ENCODE results near the gene CD96. TPM values are rescaled to one million over a fixed set of nuclear protein-coding genes. Genes with fewer than 3 reads are reported as not detected.

Gene CD96
- total and polyA plus RNA-seq, 10 donors: 2.9 to 43.9 (median 24.1) TPM

- TF ChIP-seq POLR2AphosphoS5 (IDR thresholded peaks at IDR 0.05) (no peak), POLR2A (IDR thresholded peaks at IDR 0.05) (no peak), CTCF (IDR thresholded peaks at IDR 0.05 in 8 of 11, conservative IDR thresholded peaks at IDR 0.05 in 3 of 11) (no peak)
- no peak for DNase-seq
- Histone ChIP-seq H3K27ac (no peak overlapping the region), H3K9me3 (no peaks in the 10 kb centered on the region), H3K27me3 (replicated peaks in 1 of 7) (no peaks in the 10 kb centered on the region), H3K4me3 (no peak overlapping the region), H3K36me3 (peaks cover 0 to 7% (median 0%) of the 10 kb centered on the region in 6 donors), H3K4me1 (peaks cover 0 to 9% (median under 1%) of the 10 kb centered on the region in 6 donors)
- WGBS, 5 donors: 66 to 85% (median 77%) methylated on average over 2 of the region's 2 CpGs
- intact Hi-C loops (cut with DNase I; ENCODE audit: low total_unique reads): no loop called here
Measured at GRCh38 chr3:111589303-111590142, 47.5 kb downstream of the CD96 start.

DNA sequence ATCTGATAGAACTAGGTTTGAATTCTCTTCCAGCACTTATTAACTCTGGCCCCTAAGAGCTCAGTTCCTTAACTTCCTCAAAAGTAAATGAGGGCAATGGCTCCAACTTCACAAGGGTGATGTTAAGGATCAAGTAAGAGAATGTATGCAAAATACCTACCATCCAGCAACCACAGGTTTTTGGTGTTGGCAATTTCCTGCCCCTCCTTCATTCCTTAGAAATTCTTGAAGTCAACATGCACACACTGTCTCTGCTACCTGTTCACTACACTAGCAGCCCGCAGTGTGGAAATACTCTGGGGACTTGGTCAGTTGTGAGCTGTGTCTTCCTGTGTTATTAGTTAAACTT is 48.1 kb downstream of the CD96 start:
- Histone ChIP-seq H3K36me3 (peaks cover 0 to 4% (median 0%) of the 10 kb centered on the region in 6 donors), H3K9me3 (no peaks in the 10 kb centered on the region), H3K4me1 (peaks cover 0 to 15% (median 1%) of the 10 kb centered on the region in 6 donors), H3K4me3 (no peak overlapping the region), H3K27ac (no peak overlapping the region), H3K27me3 (replicated peaks in 1 of 7) (no peaks in the 10 kb centered on the region)
- WGBS, 5 donors: 59 to 86% (median 74%) methylated on average over 1 of the region's 1 CpG
- TF ChIP-seq CTCF (IDR thresholded peaks at IDR 0.05 in 8 of 11, conservative IDR thresholded peaks at IDR 0.05 in 3 of 11): no peak
- no peak for TF ChIP-seq POLR2A (IDR thresholded peaks at IDR 0.05)
- no peak for TF ChIP-seq POLR2AphosphoS5 (IDR thresholded peaks at IDR 0.05)
- intact Hi-C loops (cut with DNase I; ENCODE audit: low total_unique reads): no loop called here
- no peak for DNase-seq

- intact Hi-C loops (cut with DNase I; ENCODE audit: low total_unique reads): no loop called here
- TF ChIP-seq POLR2AphosphoS5 (IDR thresholded peaks at IDR 0.05) (no peak), CTCF (IDR thresholded peaks at IDR 0.05 in 8 of 11, conservative IDR thresholded peaks at IDR 0.05 in 3 of 11) (no peak), POLR2A (IDR thresholded peaks at IDR 0.05) (no peak)
- H3K4me1 ChIP-seq: peaks cover 0 to 22% (median 1%) of the 10 kb centered on the region in 6 donors
- H3K27me3 ChIP-seq (replicated peaks in 1 of 7): no peaks in the 10 kb centered on the region
- no peak for DNase-seq
- no peak overlapping the region for H3K27ac ChIP-seq
- no peak overlapping the region for H3K4me3 ChIP-seq
- WGBS, 5 donors: 88 to 95% (median 94%) methylated on average over 3 of the region's 3 CpGs
- no peaks in the 10 kb centered on the region for H3K9me3 ChIP-seq
- H3K36me3 ChIP-seq: peaks cover 0 to 4% (median 0%) of the 10 kb centered on the region in 6 donors
Measured at GRCh38 chr3:111591555-111591954, 49.6 kb downstream of the CD96 start.

GRCh38 chr3:111592143-111592542 is 50.1 kb downstream of the CD96 start:
- no peak overlapping the region for H3K27ac ChIP-seq
- H3K4me3 ChIP-seq: no peak overlapping the region
- no peak for DNase-seq
- TF ChIP-seq POLR2AphosphoS5 (IDR thresholded peaks at IDR 0.05) (no peak), POLR2A (IDR thresholded peaks at IDR 0.05) (no peak), CTCF (IDR thresholded peaks at IDR 0.05 in 8 of 11, conservative IDR thresholded peaks at IDR 0.05 in 3 of 11) (no peak)
- H3K4me1 ChIP-seq: peaks cover 0 to 22% (median 1%) of the 10 kb centered on the region in 6 donors
- peaks cover 0 to 4% (median 0%) of the 10 kb centered on the region in 6 donors for H3K36me3 ChIP-seq
- intact Hi-C loops (cut with DNase I; ENCODE audit: low total_unique reads): no loop called here
- H3K9me3 ChIP-seq: no peaks in the 10 kb centered on the region
- H3K27me3 ChIP-seq (replicated peaks in 1 of 7): no peaks in the 10 kb centered on the region

Measured in spleen (tissue), 11 donors.